ENCODE measurements around the gene MED27. TPM values are rescaled to one million over a fixed set of nuclear protein-coding genes. Genes with fewer than 3 reads are reported as not detected.
"Not testable (repeated sequence)": the region's sequence is repeated elsewhere in the genome, so short reads cannot be mapped to it uniquely, and the experiment has no call there.

Gene MED27
- total RNA-seq, 1 donor from 2014 or later, result 21.3 TPM

- H3K4me3 ChIP-seq (ENCODE audit: low read depth, low read length), result no peak overlapping the region
- TF ChIP-seq CTCF (conservative IDR thresholded peaks at IDR 0.05; ENCODE audit: low read depth, low read length), result no peak
- no peak for DNase-seq (ENCODE audit: low read depth)
These were observed 13.2 kb downstream of the MED27 start for GRCh38 chr9:132066511-132066910.

DNA sequence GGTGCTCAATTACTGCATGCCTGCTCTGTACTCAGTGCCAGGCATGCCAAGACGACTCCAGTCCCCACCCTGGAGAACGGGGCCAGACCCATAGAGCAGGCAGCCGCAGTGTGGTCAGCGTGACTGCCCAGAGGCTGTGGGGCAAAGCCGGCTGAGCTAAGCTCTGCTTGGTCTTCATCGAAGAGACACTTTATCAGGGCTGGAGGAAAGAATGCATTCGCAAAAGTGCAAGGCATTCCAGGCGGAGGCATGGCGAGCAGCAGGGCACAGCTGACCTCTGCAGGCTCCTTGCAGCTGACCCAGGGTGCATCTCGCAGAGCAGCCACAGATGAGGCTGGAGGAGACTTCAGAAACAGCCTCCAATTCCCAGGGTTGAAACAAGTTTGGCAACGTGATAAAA is 13.6 kb downstream of the MED27 start:
- H3K4me3 ChIP-seq (ENCODE audit: low read depth, low read length), result no peak overlapping the region
- DNase-seq (ENCODE audit: low read depth), result no peak
- no peak for TF ChIP-seq CTCF (conservative IDR thresholded peaks at IDR 0.05; ENCODE audit: low read depth, low read length)

DNA sequence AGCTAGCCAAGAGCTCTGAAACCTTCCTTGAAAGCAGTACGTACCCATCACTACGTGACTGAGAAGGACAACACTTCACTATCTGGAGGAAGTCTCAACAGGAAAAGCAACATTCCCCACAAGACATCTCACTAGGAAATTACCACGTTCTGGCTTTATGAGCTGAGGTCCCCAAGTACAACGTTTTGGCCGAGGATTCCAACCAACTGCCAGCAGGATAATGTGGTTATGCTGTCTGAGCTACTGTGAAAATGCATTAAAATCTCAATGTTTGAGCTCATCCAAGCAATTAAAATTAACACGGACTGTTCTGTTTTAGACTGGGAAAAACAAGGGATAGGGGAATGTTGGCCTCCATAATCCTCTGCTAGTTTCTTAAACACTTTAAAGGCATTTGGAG is 16.4 kb downstream of the MED27 start:
- no peak overlapping the region for H3K4me3 ChIP-seq (ENCODE audit: low read depth, low read length)
- DNase-seq (ENCODE audit: low read depth), result no peak
- no peak for TF ChIP-seq CTCF (conservative IDR thresholded peaks at IDR 0.05; ENCODE audit: low read depth, low read length)

DNA sequence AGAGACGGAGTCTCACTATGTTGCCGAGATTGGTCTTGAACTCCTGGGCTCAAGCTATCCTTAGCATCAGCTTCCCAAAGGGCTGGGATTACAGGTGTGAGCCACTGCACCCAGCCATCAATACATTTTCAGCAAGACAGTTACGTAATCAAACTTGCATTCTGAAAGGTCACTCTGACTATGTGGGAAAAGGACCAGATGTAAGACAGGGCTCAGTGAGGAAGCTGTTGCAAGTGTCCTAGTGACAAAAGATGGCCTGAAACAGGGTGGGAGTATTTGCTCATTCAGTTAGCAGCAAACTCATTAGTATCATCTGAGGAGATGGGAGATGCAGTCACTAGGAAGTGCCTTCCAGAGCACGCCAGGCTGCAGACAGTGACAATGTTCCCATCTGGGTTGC is 16.9 kb downstream of the MED27 start:
- no peak for TF ChIP-seq CTCF (conservative IDR thresholded peaks at IDR 0.05; ENCODE audit: low read depth, low read length)
- DNase-seq (ENCODE audit: low read depth), result no peak
- no peak overlapping the region for H3K4me3 ChIP-seq (ENCODE audit: low read depth, low read length)

- no peak for TF ChIP-seq CTCF (conservative IDR thresholded peaks at IDR 0.05; ENCODE audit: low read depth, low read length)
- H3K4me3 ChIP-seq (ENCODE audit: low read depth, low read length), result no peak overlapping the region
- no peak for DNase-seq (ENCODE audit: low read depth)
These were observed 18.1 kb downstream of the MED27 start for GRCh38 chr9:132061526-132061925.

DNA sequence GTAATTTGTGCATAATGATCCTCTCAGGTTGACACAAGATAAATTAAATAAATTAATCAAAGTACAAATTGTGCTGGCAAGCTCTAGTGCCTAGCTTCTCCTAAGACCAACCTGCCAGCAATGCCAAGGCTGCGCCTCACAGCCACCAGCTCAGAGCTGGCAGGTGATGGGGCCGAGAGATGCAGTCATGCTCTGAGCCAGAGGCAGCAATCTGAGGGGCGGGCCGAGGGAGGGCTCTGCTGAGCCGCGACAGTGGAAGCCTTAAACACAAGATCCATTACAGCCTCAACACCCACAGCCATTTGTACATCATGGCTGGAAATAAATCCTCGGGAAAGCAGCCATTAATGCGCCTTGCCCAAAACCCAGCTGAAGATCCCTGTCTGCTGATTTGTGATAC is 20.3 kb downstream of the MED27 start:
- no peak overlapping the region for H3K4me3 ChIP-seq (ENCODE audit: low read depth, low read length)
- DNase-seq (ENCODE audit: low read depth), result no peak
- TF ChIP-seq CTCF (conservative IDR thresholded peaks at IDR 0.05; ENCODE audit: low read depth, low read length), result no peak

- DNase-seq (ENCODE audit: low read depth), result not testable (repeated sequence)
These were observed 21.4 kb downstream of the MED27 start for GRCh38 chr9:132058226-132058625.

More at GRCh38 chr9:132058226-132058625, 21.4 kb downstream of the MED27 start:
- H3K4me3 ChIP-seq (ENCODE audit: low read depth, low read length), result not testable (repeated sequence)
